GM19193 (cell line): Measurements from ENCODE around the gene C2CD5.

Experiments
- POLR2A ChIP-seq: IDR thresholded peaks from 4 replicates; pipeline ENCODE4 v1.6.1; 2011; ENCODE audit not compliant: insufficient read depth, insufficient read length; ENCODE audit errors: extremely low read depth

The C2CD5 gene

GRCh38 chr12:22518998-22519397 is 25.3 kb downstream of the C2CD5 start:
- TF ChIP-seq POLR2A, result no peak

- no peak for TF ChIP-seq POLR2A
These were observed 26.2 kb downstream of the C2CD5 start for GRCh38 chr12:22518060-22518719.

DNA sequence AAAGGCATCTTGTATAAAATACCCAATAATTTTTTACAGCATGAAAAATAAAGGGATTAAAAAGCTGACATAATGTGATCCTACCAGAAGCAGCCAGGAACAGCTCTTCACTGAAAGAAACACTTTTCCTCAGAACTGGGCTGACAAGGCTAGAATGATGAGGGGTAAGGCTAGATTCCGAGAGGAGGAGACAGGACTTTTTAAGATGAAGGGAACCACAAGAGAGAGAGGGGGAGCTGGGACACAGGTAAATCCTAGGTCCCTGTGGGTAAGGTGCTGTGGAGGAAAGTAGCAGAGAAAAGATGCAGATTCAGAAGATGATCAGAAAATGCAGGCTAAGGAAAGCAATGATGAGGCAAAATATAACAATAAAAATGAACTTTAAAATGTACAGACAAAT is 29.5 kb downstream of the C2CD5 start:
- TF ChIP-seq POLR2A, result no peak

DNA sequence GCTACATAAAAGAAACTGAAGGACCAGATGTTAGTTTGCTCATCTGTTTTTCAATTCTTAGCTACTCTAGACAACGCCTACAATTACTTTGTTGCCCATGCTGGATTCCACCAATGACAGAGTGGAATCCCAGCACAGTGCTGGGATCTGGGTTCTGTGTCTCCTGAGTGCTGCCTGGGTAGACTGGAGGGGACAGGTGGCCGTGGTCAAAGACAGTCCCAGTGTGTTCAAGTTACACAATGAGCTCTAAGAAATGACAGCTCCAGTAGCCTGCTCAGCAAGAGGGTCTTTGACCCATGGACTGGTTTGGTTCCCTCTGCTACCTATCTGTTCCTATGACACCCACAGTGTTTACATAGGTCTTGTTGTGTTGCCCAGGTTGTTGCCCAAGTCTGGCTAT is 38.5 kb downstream of the C2CD5 start:
- no peak for TF ChIP-seq POLR2A

GRCh38 chr12:22500100-22500499 is 44.2 kb downstream of the C2CD5 start:
- no peak for TF ChIP-seq POLR2A

GRCh38 chr12:22499445-22499844 is 44.9 kb downstream of the C2CD5 start:
- TF ChIP-seq POLR2A, result no peak

DNA sequence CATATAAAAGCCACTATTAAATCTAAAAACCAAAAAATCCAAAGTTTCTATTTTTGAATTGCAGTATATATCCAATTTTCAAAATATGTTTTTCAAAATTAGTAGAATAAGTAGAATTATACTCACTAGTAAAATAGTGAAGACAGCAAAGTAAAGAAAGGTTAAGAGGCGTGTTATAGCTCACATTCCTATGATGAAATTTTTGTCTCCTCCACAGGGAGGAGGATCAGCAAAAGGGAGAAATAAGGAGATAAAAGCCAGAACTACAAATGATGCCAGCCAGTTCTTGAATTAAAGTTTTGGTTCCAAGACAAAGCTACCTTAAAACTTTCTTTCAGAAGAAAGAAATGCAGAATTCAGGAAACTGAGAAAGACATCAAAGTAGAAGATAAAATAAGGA is 50.0 kb downstream of the C2CD5 start:
- TF ChIP-seq POLR2A, result no peak

- TF ChIP-seq POLR2A, result no peak
These were observed 53.3 kb downstream of the C2CD5 start for GRCh38 chr12:22491034-22491433.

DNA sequence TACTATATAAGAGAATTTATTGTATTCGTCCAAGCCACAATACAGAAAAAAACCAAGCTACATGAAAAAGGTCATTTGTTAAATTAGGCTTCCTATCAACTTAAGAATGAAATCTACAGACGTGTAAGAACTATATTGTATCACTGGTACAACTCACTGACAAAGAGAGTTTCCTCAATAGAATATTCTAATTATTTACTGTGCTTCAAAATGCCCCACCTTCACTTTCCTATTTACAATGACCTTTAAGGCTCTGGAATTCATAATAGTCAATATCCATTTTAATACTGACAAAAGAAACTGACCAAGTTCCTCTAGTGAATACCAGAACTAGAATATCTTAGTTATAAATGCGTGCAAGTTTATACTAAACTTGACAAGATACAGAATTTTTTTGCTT is 55.9 kb downstream of the C2CD5 start:
- no peak for TF ChIP-seq POLR2A

DNA sequence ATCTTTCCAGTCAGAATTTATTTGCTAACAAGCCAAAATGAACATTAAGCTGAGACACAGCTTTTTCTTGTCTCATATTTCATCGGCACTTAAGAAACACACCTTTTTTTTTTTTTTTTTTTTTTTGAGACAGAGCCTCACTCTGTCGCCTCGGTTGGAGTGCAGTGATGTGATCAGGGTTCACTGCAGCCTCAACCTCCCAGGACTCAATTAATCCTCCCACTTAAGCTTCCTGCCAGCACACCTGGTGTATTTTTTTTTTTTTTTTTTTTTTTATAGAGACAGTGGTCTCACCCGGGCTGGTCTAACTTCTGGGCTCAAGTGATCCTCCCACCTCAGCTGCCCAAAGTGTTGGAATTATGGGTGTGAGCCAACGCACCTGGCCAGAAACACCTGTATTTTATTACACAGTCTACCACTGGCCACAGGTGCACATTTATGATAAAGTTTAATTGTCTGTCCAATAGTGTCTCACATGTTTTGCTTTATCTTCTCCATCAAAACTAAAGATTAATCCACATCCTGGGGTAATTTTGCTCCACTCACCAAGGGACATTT is 62.7 kb downstream of the C2CD5 start:
- no peak for TF ChIP-seq POLR2A

DNA sequence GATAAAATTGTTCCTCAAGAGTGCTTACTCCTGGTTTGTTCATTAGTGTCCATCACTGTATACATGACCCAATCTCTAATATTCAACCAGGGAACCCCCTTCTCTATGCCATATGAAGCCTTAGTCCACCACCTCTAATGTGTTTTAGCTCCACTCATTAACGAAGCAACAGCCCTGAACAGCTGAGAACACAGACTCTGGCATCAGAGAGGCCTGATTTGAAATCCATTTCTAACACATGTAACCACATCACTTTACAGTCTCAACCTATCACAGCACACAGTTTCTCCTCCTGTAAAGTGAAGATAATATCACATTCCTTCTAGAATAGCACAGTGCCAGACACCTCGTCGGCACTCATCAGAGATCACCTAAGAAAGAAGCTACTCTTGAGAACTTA is 64.3 kb downstream of the C2CD5 start:
- TF ChIP-seq POLR2A, result no peak

DNA sequence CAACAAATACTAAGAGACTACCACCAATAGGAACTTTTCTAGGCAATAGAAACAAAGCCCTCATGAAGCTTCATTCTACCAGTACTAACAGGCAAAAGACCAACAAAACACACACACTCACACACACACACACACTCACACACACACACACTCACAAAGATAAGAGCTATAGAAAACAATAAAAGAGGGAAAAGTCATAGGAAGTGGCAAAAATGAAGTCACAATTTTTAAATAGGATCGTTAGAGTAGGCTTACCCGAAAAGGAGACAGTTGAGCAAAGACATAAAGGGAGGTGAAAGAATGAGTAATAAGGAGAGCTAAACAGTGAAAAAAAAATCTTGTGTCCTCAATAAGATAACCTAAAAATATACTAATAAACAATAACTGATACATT is 66.5 kb downstream of the C2CD5 start:
- TF ChIP-seq POLR2A, result no peak

DNA sequence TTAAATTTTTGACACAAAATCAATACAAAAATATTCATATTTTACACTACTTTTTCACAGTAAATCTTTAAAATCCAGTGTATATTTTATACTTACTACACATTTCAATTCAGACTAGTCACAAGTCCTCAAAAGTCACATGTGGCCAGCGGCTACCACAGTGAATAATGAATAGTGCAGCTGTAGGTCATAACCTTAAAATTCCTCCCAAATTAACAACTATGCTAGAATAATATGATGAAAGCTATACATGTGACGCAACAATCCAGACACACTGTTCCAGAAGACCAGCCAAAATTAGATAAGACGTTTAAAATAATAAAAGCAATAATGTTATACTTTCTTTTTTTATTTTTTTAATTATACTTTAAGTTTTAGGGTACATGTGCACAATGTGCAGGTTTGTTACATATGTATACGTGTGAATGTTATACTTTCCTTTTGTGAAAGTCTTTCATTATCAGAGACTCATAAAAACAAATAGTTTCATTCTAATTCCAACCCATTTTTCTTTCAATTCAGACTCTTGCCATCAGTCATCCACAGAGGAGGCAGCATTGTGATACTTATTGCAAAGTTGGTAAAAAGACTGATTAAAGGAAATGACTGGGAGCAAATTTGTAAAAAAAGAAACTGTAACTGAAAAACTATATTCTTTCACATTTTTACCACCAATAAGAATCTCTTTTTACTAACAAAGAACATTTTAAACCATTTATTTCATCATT is 67.0 kb downstream of the C2CD5 start:
- TF ChIP-seq POLR2A, result no peak

GRCh38 chr12:22476133-22476532 is 68.2 kb downstream of the C2CD5 start:
- TF ChIP-seq POLR2A, result no peak

GRCh38 chr12:22474970-22475720 is 69.2 kb downstream of the C2CD5 start:
- no peak for TF ChIP-seq POLR2A

DNA sequence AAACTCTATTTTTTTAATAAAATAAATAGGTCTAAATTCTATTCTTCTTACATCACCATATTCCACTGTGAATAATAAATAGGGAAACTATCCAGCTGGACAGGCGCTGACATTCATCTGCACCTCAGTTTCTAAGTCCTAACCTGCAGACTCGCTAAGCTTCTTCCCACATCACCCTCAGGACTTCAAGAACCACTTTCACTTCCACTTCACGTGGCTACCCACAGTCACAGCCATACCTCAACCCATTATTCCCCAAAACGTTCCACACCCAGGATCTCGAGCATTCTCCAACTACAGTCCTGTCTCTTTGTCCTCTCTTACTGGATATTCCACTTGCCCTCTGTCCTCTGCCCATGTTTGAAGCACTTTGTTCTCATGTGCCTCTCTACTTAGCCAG is 71.1 kb downstream of the C2CD5 start:
- no peak for TF ChIP-seq POLR2A

DNA sequence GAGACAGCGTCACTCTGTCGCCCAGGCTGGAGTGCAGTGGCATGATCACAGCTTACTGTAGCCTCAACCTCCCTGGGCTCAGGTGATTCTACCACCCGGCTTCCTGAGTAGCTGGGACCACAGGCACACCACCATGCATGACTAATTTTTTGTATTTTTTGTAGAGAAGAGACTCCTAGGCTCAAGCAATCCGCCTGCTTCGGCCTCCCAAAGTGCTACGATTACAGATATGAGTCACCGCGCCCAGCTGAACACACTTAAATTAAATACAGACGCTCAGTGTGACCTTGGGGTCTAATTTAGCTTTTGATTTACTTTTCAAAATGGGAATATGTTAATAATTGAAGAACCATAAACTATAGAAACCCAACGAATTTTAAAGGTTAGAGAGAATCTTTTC is 77.2 kb downstream of the C2CD5 start:
- TF ChIP-seq POLR2A, result no peak

DNA sequence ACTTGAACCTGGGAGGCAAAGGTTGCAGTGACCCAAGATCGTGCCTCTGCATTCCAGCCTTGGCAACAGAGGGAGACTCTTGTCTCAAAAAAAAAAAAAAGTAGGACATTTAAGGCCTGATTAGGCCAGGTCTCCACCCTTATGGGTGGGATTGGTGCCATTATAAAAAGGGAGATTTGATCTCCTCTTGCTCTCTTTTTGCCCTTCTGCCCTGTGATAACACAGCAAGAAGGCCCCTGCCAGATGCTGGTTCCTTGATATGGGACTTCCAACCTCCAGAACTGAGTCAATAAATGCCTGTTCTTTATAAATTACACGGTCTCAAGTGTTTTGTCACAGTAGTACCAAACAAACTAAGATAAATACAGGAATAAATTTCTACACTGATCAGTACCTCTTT is 81.0 kb downstream of the C2CD5 start:
- no peak for TF ChIP-seq POLR2A
